ENCODE data around the gene TTLL11.

DNA sequence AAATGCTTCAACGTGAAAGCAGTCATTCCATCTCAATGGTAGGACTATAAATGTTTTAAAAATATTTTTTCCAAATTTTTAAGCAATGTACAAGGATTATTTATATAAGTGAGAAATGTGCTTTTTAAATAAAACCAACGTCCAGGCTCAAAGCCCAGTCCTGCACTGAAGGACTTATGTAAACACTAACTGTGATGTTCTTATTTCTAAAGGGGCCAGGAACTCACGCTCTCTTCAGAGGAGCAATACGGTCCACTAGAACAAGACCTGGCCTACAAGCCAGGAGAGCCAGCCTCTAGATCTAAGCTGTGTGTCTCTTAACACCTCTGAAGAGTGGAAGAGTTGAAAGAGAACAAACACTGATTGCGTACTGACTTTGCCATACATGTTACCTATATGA lies 12.1 kb downstream of the TTLL11 start:
- TF ChIP-seq, protein P1, sequence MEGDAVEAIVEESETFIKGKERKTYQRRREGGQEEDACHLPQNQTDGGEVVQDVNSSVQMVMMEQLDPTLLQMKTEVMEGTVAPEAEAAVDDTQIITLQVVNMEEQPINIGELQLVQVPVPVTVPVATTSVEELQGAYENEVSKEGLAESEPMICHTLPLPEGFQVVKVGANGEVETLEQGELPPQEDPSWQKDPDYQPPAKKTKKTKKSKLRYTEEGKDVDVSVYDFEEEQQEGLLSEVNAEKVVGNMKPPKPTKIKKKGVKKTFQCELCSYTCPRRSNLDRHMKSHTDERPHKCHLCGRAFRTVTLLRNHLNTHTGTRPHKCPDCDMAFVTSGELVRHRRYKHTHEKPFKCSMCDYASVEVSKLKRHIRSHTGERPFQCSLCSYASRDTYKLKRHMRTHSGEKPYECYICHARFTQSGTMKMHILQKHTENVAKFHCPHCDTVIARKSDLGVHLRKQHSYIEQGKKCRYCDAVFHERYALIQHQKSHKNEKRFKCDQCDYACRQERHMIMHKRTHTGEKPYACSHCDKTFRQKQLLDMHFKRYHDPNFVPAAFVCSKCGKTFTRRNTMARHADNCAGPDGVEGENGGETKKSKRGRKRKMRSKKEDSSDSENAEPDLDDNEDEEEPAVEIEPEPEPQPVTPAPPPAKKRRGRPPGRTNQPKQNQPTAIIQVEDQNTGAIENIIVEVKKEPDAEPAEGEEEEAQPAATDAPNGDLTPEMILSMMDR (optimal IDR thresholded peaks at IDR 0.05 in 1 of 3, IDR thresholded peaks at IDR 0.05 in 1 of 3, conservative IDR thresholded peaks at IDR 0.05 in 1 of 3; ENCODE audit: extremely low read depth in 1 of 3, insufficient read depth in 2 of 3, low read length in 3 of 3) = no peak
- no peak for TF ChIP-seq EZH2 (IDR thresholded peaks at IDR 0.05; ENCODE audit: low read length)

All from keratinocyte (primary cell).